ENCODE measurements around the gene LRRC51.

DNA sequence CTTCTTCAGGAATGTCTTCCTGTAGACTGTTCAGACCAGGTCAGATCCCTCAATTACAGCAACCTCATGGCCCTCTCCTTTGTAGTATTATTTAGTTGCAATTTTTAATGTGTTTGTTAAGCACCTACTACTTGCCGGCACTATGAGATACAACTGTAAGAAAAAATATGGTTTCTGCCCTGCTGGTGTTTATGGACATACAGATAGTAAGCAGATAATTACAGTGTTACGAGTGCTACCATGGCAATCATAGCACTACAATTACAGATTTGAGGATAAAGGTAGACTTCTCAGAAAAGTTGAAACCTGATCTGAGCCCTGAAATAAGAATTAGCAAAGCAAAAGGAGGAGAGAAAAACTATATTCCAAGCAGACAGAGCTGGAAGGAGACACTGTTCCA is 2.8 kb downstream of the LRRC51 start:
- TF ChIP-seq, protein P1, sequence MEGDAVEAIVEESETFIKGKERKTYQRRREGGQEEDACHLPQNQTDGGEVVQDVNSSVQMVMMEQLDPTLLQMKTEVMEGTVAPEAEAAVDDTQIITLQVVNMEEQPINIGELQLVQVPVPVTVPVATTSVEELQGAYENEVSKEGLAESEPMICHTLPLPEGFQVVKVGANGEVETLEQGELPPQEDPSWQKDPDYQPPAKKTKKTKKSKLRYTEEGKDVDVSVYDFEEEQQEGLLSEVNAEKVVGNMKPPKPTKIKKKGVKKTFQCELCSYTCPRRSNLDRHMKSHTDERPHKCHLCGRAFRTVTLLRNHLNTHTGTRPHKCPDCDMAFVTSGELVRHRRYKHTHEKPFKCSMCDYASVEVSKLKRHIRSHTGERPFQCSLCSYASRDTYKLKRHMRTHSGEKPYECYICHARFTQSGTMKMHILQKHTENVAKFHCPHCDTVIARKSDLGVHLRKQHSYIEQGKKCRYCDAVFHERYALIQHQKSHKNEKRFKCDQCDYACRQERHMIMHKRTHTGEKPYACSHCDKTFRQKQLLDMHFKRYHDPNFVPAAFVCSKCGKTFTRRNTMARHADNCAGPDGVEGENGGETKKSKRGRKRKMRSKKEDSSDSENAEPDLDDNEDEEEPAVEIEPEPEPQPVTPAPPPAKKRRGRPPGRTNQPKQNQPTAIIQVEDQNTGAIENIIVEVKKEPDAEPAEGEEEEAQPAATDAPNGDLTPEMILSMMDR (conservative IDR thresholded peaks at IDR 0.05): no peak
- TF ChIP-seq EZH2 (IDR thresholded peaks at IDR 0.05; ENCODE audit: low read depth): no peak

Data from PC-9 (cell line).